Measurements from ENCODE around the gene CNIH1. TPM values are rescaled to one million over a fixed set of nuclear protein-coding genes. Genes with fewer than 3 reads are reported as not detected.
"Not testable (repeated sequence)": the region's sequence is repeated elsewhere in the genome, so short reads cannot be mapped to it uniquely, and the experiment has no call there.

CNIH1 gene
- total RNA-seq, 4 donors from 2014 or later: 29.3 to 61.8 (median 59.5) TPM

DNA sequence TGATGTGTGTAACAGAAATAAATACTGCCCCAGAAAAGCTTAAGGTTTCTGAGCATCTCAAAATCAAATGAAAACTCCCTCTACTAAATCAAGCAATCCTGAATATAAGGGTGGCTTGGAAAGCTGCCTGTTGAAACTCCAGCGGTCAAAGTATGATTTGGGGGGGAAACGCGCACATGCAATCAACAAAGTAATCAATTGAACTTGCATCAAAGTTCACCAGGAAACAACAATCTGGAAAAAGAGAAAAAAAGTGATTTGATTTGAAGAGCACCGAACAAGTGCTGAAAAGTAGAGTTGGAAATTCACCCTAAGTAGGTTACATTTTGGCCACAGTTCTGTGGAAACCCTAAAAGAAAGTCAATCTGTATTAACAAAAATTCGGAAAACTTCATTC is 700 bp downstream of the CNIH1 start:
- DNase-seq (ENCODE audit: low spot score in 2 of 2): no peak
- TF ChIP-seq EP300 (IDR thresholded peaks at IDR 0.05) (no peak), POLR2A (IDR thresholded peaks at IDR 0.05) (no peak)
- TF ChIP-seq, protein P1, sequence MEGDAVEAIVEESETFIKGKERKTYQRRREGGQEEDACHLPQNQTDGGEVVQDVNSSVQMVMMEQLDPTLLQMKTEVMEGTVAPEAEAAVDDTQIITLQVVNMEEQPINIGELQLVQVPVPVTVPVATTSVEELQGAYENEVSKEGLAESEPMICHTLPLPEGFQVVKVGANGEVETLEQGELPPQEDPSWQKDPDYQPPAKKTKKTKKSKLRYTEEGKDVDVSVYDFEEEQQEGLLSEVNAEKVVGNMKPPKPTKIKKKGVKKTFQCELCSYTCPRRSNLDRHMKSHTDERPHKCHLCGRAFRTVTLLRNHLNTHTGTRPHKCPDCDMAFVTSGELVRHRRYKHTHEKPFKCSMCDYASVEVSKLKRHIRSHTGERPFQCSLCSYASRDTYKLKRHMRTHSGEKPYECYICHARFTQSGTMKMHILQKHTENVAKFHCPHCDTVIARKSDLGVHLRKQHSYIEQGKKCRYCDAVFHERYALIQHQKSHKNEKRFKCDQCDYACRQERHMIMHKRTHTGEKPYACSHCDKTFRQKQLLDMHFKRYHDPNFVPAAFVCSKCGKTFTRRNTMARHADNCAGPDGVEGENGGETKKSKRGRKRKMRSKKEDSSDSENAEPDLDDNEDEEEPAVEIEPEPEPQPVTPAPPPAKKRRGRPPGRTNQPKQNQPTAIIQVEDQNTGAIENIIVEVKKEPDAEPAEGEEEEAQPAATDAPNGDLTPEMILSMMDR (IDR thresholded peaks at IDR 0.05): no peak
- Histone ChIP-seq H3K9me3 (no peaks in the 10 kb centered on the region), H3K27ac (peak overlapping the region; percentile 85 to 94 (median 86)), H3K36me3 (no peaks in the 10 kb centered on the region), H3K4me1 (peaks cover 0 to 36% (median 7%) of the 10 kb centered on the region in 4 donors), H3K27me3 (no peaks in the 10 kb centered on the region), H3K4me3 (peak overlapping the region; percentile 45 to 84 (median 63))
- 1% methylated on average over 5 of the region's 5 CpGs for WGBS, 2 donors

GRCh38 chr14:54440037-54440436 is 1.1 kb downstream of the CNIH1 start:
- peaks cover 0 to 36% (median 8%) of the 10 kb centered on the region in 4 donors for H3K4me1 ChIP-seq

DNA sequence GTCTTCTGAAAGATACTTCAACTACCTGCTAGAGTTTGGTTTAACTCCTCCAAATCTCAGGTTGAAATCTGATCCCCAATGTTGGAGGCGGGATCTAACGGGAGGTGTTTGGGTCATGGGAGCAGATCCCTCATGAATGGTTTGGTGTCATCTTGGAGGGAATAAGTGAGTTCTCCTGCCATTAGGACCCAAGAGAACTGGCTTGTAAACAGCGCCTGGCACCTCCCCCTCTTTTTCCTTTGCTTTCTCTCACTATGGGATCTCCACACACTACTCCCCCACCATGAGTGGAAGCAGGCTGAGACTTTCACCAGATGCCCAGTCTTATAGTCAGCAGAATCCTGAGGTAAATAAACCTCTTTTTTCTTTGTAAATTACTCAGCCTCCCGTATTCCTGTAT is 2.5 kb downstream of the CNIH1 start:
- H3K4me3 ChIP-seq: no peak overlapping the region
- TF ChIP-seq POLR2A (IDR thresholded peaks at IDR 0.05): no peak
- TF ChIP-seq, protein P1 (IDR thresholded peaks at IDR 0.05): no peak
- H3K36me3 ChIP-seq: no peaks in the 10 kb centered on the region
- H3K27ac ChIP-seq: no peak overlapping the region
- no peaks in the 10 kb centered on the region for H3K9me3 ChIP-seq
- 83 to 87% methylated on average over 4 of the region's 4 CpGs for WGBS, 2 donors
- peaks cover 0 to 37% (median 9%) of the 10 kb centered on the region in 4 donors for H3K4me1 ChIP-seq
- no peaks in the 10 kb centered on the region for H3K27me3 ChIP-seq
- DNase-seq (ENCODE audit: low spot score in 2 of 2): no peak

More at GRCh38 chr14:54440037-54440436, 1.1 kb downstream of the CNIH1 start:
- Histone ChIP-seq H3K27ac (peak overlapping the region in 2 of 4 donors; percentile 85 to 94), H3K9me3 (no peaks in the 10 kb centered on the region), H3K27me3 (no peaks in the 10 kb centered on the region), H3K4me3 (peak overlapping the region; percentile 45 to 84 (median 63)), H3K36me3 (no peaks in the 10 kb centered on the region)
- TF ChIP-seq POLR2A (IDR thresholded peaks at IDR 0.05): no peak
- TF ChIP-seq, protein P1 (IDR thresholded peaks at IDR 0.05): no peak
- WGBS, 2 donors: 54% methylated on average over 7 of the region's 7 CpGs
- DNase-seq (ENCODE audit: low spot score in 2 of 2): no peak

DNA sequence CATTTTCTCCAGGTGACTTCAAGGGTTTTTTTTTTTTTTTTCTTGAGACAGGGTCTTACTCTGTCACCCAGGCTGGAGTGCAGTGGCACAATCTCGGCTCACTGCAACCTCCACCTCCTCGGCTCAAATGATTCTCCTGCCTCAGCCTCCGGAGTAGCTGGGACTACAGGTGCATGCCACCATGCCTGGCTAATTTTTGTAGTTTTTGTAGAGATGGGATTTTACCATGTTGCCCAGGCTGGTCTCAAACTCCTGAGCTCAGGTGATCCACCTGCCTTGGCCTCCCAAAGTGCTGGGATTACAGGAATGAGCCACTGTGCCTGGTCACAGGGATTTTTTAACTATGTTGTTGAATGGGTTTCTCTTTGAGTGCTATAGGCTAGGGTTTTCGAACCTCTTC is 3.2 kb downstream of the CNIH1 start:
- not testable (repeated sequence) for H3K27me3 ChIP-seq; H3K4me3 ChIP-seq; H3K27ac ChIP-seq; DNase-seq (ENCODE audit: low spot score in 2 of 2); H3K36me3 ChIP-seq; H3K9me3 ChIP-seq
- H3K4me1 ChIP-seq: peaks cover 0 to 43% (median 9%) of the 10 kb centered on the region in 4 donors
- WGBS, 2 donors: 93 to 95% methylated on average over 4 of the region's 4 CpGs

- Histone ChIP-seq H3K4me1 (peaks cover 0 to 48% (median 9%) of the 10 kb centered on the region in 4 donors), H3K27ac (no peak overlapping the region), H3K4me3 (no peak overlapping the region), H3K9me3 (no peaks in the 10 kb centered on the region), H3K36me3 (peaks cover 0 to 13% (median 0%) of the 10 kb centered on the region in 3 donors), H3K27me3 (no peaks in the 10 kb centered on the region)
- TF ChIP-seq, protein P1 (IDR thresholded peaks at IDR 0.05): no peak
- TF ChIP-seq EP300 (IDR thresholded peaks at IDR 0.05) (no peak), POLR2A (IDR thresholded peaks at IDR 0.05) (no peak)
- no peak for DNase-seq (ENCODE audit: low spot score in 2 of 2)
- WGBS, 2 donors: 88 to 89% methylated on average over 4 of the region's 4 CpGs
Measured at GRCh38 chr14:54435500-54435981, 5.6 kb downstream of the CNIH1 start.

DNA sequence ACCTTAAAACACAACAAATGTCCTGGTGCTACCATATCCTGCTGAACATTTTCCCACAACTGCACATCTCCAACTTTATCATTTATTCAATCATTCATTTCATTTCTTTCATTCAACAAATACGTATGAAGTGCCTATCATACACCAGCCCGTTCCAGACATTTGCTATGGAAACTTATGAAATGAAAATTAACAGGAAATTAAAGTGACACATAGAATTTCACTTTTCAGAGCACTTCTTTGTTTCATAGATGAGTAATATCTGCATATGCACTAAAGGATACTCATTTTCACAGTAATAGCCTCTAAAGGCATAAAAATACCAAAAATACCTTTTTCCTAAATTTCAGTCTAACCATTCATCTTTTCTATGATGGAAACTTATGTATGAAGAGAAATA is 12.6 kb downstream of the CNIH1 start:
- Histone ChIP-seq H3K4me1 (peaks cover 0 to 9% (median 0%) of the 10 kb centered on the region in 4 donors), H3K36me3 (peaks cover 0 to 80% (median 0%) of the 10 kb centered on the region in 3 donors), H3K4me3 (no peak overlapping the region), H3K27ac (no peak overlapping the region), H3K27me3 (no peaks in the 10 kb centered on the region), H3K9me3 (no peaks in the 10 kb centered on the region)
- 83 to 90% methylated on average over 2 of the region's 2 CpGs for WGBS, 2 donors
- no peak for DNase-seq (ENCODE audit: low spot score in 2 of 2)
- TF ChIP-seq POLR2A (IDR thresholded peaks at IDR 0.05) (no peak), EP300 (IDR thresholded peaks at IDR 0.05) (no peak)
- TF ChIP-seq, protein P1 (IDR thresholded peaks at IDR 0.05): no peak

Measured in tibial nerve (tissue), 4 donors.